ENCODE data around the gene MGAT5.

MGAT5 gene

GRCh38 chr2:134393075-134393461 lies 139.2 kb downstream of the MGAT5 start:
- Histone ChIP-seq H3K4me2 (no peak overlapping the region), H3K79me2 (ENCODE audit: insufficient read depth, low read depth) (no peaks in the 10 kb centered on the region), H3K9ac (no peak overlapping the region), H2AFZ (ENCODE audit: low read depth) (no peak overlapping the region), H3K4me3 (IDR thresholded peaks at IDR 0.05; ENCODE audit: insufficient read depth, low read depth, low read length) (no peak overlapping the region), H3K4me1 (ENCODE audit: low read depth, poor library complexity, severe bottlenecking) (peaks cover 58% of the 10 kb centered on the region), H3K27ac (no peak overlapping the region), H3K36me3 (ENCODE audit: insufficient read depth) (no peaks in the 10 kb centered on the region), H3K27me3 (ENCODE audit: insufficient read depth, low read depth) (no peaks in the 10 kb centered on the region), H4K20me1 (ENCODE audit: insufficient read depth) (no peaks in the 10 kb centered on the region)
- TF ChIP-seq, protein P1, sequence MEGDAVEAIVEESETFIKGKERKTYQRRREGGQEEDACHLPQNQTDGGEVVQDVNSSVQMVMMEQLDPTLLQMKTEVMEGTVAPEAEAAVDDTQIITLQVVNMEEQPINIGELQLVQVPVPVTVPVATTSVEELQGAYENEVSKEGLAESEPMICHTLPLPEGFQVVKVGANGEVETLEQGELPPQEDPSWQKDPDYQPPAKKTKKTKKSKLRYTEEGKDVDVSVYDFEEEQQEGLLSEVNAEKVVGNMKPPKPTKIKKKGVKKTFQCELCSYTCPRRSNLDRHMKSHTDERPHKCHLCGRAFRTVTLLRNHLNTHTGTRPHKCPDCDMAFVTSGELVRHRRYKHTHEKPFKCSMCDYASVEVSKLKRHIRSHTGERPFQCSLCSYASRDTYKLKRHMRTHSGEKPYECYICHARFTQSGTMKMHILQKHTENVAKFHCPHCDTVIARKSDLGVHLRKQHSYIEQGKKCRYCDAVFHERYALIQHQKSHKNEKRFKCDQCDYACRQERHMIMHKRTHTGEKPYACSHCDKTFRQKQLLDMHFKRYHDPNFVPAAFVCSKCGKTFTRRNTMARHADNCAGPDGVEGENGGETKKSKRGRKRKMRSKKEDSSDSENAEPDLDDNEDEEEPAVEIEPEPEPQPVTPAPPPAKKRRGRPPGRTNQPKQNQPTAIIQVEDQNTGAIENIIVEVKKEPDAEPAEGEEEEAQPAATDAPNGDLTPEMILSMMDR (conservative IDR thresholded peaks at IDR 0.05; ENCODE audit: low read depth, low read length): no peak

DNA sequence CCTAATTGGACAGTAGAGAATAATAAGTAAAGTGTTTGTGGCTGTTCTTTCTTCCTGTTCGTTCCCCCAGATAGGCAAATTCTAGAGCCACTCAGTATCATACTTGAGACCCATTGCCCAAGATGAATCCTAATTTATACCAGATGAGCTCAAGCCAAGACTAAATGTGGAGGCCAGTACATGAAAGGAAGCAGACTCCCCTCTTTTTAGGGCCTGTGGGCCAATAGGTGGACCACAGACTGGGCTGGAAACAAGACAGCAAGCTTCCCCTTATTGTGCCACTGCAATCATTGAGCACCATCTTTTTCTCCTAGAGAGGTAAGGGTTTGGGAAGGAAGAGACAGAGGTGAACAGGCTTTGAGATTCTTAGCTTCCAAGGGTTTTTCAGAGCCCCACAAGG lies 141.9 kb downstream of the MGAT5 start:
- Histone ChIP-seq H3K27me3 (ENCODE audit: insufficient read depth, low read depth) (no peaks in the 10 kb centered on the region), H3K36me3 (ENCODE audit: insufficient read depth) (no peaks in the 10 kb centered on the region), H4K20me1 (ENCODE audit: insufficient read depth) (no peaks in the 10 kb centered on the region), H3K27ac (no peak overlapping the region), H3K4me3 (IDR thresholded peaks at IDR 0.05; ENCODE audit: insufficient read depth, low read depth, low read length) (no peak overlapping the region), H3K9ac (no peak overlapping the region), H3K4me1 (ENCODE audit: low read depth, poor library complexity, severe bottlenecking) (peaks cover 42% of the 10 kb centered on the region), H3K4me2 (no peak overlapping the region), H2AFZ (ENCODE audit: low read depth) (no peak overlapping the region), H3K79me2 (ENCODE audit: insufficient read depth, low read depth) (no peaks in the 10 kb centered on the region)
- TF ChIP-seq, protein P1 (conservative IDR thresholded peaks at IDR 0.05; ENCODE audit: low read depth, low read length): no peak

DNA sequence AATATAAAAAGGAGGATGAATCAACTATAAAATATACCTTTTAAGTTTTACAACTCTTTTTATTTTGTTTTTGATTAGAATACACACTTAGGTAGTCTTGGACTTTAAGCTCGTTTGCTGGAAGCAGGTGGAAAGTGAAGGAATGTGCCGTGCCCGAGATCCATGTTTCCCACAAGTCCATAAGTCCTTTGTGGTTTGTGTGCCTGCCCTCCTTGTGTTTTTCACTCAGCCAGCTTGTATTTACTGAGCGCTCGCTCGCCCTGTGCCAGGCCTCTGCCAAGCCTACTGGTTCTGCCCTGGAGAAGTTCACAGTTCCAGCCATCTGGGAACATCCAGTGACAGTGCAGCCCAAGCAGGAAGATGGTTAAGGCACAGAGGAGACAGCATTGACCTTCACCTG lies 142.6 kb downstream of the MGAT5 start:
- Histone ChIP-seq H2AFZ (ENCODE audit: low read depth) (no peak overlapping the region), H3K27ac (no peak overlapping the region), H3K79me2 (ENCODE audit: insufficient read depth, low read depth) (no peaks in the 10 kb centered on the region), H3K4me3 (IDR thresholded peaks at IDR 0.05; ENCODE audit: insufficient read depth, low read depth, low read length) (no peak overlapping the region), H3K4me2 (no peak overlapping the region), H4K20me1 (ENCODE audit: insufficient read depth) (no peaks in the 10 kb centered on the region), H3K9ac (no peak overlapping the region), H3K27me3 (ENCODE audit: insufficient read depth, low read depth) (no peaks in the 10 kb centered on the region), H3K4me1 (ENCODE audit: low read depth, poor library complexity, severe bottlenecking) (peaks cover 35% of the 10 kb centered on the region), H3K36me3 (ENCODE audit: insufficient read depth) (no peaks in the 10 kb centered on the region)
- TF ChIP-seq, protein P1 (conservative IDR thresholded peaks at IDR 0.05; ENCODE audit: low read depth, low read length): no peak

GRCh38 chr2:134397146-134397896 lies 143.4 kb downstream of the MGAT5 start:
- Histone ChIP-seq H3K27me3 (ENCODE audit: insufficient read depth, low read depth) (no peaks in the 10 kb centered on the region), H3K36me3 (ENCODE audit: insufficient read depth) (no peaks in the 10 kb centered on the region), H3K4me1 (ENCODE audit: low read depth, poor library complexity, severe bottlenecking) (peaks cover 27% of the 10 kb centered on the region), H2AFZ (ENCODE audit: low read depth) (no peak overlapping the region), H3K4me2 (no peak overlapping the region), H4K20me1 (ENCODE audit: insufficient read depth) (no peaks in the 10 kb centered on the region), H3K27ac (no peak overlapping the region), H3K4me3 (IDR thresholded peaks at IDR 0.05; ENCODE audit: insufficient read depth, low read depth, low read length) (no peak overlapping the region), H3K79me2 (ENCODE audit: insufficient read depth, low read depth) (no peaks in the 10 kb centered on the region), H3K9ac (no peak overlapping the region)
- TF ChIP-seq, protein P1 (conservative IDR thresholded peaks at IDR 0.05; ENCODE audit: low read depth, low read length): no peak
